ENCODE results near the gene ADCY3. TPM values are rescaled to one million over a fixed set of nuclear protein-coding genes. Genes with fewer than 3 reads are reported as not detected.
A peak's percentile ranks its signal among the peaks of the same experiment; 100 is the strongest.

The ADCY3 gene
- polyA plus RNA-seq, 1 donor = 23.5 TPM

- no peak for DNase-seq
These were observed 16.6 kb downstream of the ADCY3 start for GRCh38 chr2:24903161-24904103.

DNA sequence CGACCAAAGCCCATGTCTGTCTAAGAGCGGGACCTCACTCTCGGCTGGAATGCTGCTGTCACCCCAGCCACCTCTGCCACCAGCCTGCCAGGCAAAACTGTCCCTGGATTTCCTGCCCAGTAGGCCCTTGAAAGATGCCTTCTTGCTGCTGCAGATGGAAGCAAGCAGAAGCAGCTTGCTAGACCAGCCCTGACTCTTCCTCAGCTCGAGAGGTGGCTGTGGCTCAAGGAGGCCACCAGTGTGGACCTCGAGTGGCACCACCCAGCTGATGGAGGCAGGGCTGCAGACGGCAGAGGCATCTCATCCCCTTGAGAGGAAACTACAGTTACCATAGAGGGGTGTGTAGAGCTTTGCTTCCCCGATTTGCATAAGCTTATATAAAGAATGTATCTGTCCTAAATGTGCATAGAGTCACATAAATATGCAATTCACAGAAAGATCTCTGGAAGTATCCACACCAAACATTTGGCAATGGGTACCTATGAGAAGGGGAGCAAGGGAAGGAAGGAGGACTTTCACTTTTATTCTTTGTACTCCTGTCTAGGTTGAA lies 20.6 kb downstream of the ADCY3 start:
- no peak for DNase-seq

DNA sequence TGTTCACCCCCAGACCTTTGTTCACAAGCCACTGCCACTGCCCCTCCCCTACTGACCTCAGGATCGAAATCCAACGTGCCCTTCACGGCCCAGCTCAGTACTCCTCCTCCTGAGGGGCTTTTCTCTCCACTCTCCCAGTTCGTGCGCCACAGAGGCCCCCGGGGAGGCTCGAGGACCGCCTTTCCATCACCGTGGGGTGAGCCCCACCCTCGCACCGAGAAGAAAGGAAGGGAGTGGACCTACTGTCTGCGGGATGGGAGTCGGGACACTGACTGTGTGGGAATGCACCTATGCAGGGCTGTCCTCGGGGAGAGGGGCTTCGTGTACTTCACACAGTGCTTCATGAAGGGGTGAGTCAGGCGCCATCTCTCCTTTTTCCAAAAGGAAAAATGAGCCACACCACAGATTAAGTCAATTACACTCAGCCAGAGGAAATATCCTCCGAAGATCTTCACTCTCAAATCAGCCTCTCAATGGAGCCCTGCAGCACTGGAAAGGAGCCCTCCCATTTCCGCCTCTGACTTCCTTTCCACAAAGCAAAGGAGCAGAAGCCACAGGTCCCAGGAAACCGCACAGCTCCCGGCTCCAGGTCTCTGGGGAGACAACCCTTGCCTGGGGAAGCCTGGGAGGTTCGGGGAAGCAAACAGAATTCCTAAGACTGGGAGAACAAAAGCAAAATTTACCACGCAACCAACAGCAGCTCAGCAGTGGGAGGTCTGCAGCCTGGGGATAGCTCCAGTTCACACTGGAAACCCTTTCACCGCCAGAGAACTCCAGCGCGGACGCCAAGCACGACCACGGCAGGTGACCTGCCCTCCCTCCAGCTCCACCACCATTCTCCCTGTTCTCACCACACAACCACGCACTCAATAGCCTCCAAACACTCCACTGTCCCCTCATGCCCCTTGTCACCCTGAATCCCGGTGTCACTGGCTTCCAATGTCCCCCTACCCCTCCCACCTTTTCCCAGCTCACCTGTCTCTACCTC lies 21.6 kb downstream of the ADCY3 start:
- DNase-seq = no peak

GRCh38 chr2:24894750-24895149 lies 25.3 kb downstream of the ADCY3 start:
- no peak for DNase-seq

DNA sequence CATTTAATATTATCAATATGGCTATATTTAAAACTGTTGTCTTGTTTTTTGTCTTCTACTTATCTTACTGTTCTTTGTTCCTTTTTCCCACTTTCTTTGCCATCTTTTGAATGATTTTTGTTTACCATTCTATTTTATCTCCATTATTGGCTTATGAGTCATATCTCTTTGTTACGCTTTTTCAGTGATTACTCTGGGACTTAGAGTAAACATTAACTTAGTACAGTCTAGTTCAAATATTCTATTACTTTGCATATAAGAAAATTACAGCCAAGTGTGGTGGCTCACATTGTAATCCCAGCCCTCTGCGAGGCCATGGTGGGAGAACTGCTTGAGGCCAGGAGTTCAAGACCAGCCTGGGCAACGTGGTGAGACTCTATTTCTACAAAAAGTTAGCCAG lies 26.1 kb downstream of the ADCY3 start:
- no peak for DNase-seq

DNA sequence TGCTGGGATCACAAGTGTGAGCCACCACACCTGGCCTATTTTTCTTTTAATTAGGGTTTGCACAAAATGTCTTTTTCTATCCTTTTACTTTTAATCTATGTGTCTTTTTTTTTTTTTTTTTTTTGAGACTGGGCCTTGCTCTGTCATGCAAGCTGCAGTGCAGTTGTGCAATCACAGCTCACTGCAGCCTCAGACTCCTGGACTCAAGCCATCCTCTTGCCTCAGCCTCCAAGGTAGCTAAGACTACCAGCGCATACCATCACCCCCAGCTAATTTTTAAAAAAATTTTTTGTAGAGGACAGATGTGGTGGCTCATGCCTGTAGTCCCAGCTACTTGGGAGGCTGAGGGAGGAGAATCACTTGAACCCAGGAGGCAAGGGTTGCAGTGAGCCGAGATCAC lies 27.1 kb downstream of the ADCY3 start:
- no peak for DNase-seq

DNA sequence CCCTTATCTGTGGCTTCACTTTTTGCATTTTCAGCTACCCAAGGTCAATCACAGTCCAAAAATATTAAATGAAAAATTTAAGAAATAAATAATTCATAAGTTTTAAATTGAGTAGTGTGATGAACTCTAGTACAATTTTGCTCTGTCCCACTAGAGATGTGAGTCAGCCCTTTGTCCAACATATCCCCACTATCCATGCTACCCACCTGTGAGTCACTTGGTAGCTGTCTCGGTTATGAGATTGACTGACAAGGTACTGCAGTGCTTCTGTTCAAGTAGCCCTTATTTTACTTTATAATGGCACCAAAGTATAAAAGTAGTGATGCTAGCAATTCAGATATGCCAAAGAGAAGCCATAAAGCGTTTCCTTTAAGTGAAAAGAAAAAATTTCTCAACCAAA lies 28.8 kb downstream of the ADCY3 start:
- no peak for DNase-seq

- no peak for DNase-seq
These were observed 30.8 kb downstream of the ADCY3 start for GRCh38 chr2:24889221-24889620.

GRCh38 chr2:24888177-24888576 lies 31.9 kb downstream of the ADCY3 start:
- DNase-seq = no peak

DNA sequence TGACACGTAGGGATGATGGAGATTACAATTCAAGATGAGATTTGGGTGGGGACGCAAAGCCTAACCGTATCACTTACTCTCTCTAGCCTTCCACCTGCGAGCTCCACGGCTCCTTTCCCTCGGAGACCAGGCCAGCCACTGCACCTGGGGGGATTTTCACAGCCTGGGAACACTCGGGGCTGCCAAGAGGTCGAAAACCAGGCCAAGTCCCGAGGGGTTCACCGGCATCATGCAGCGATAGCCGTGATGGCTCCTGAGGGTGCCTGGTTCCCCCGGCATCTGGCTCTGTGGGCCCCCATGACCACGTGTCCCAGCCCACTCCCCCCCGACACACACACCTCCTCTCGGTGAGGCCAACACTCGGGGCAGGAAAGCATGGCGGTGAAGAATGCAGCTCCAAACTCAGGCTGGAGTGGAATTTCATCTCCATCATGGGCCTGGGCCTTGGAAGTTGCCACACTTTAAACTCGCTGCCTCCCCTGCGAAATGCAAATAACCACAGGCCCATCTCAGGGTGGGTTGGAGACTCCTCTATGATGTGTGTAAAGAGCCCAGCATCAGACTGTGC lies 32.6 kb downstream of the ADCY3 start:
- no peak for DNase-seq

- no peak for DNase-seq
These were observed 33.2 kb downstream of the ADCY3 start for GRCh38 chr2:24886691-24887304.

GRCh38 chr2:24886126-24886501 lies 33.9 kb downstream of the ADCY3 start:
- no peak for DNase-seq

DNA sequence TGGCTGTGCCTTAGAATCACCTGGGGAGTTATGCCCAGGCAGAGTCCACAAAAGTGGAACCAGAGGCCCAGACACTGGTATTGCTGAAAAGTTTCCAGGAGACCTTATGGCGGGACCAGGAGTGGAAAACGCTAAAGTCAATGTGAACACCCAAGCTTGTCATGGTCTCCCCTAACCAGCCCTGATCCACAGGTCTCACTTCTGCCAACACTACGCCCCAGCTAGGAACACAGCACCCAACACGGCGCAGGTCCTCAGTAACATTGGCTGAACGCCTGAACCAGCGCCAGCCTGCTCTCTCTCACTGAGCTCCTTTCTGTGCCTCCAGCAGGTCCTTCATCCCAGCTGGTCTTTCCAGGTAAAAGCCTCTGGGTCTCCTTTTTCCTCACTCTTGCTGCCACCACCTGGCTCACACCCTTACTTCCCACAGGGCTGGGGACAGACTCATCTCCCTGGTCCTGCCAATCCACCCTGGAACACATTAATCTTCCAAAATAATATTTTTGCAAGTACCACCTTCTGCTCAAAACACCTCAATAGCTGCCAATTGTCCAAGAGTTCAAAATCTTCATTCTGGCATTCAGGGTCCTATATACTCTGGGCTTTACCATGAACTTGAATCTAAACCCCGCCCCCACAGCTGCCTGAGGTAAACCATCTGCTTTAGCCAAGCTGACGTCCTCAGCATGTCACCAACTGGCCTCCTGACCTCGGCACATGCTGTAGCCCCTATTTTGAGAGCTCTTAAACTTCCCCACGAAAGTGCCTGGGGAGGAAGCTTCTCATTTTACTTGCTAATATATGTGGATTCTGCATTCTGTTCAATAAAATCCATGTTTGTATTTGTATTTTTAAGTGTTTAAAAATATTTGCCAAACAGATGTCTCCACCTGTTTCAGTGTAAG lies 34.6 kb downstream of the ADCY3 start:
- peak; percentile 40 for DNase-seq

GRCh38 chr2:24883946-24884345 lies 36.1 kb downstream of the ADCY3 start:
- DNase-seq = no peak

- DNase-seq = no peak
These were observed 38.4 kb downstream of the ADCY3 start for GRCh38 chr2:24881623-24882022.

DNA sequence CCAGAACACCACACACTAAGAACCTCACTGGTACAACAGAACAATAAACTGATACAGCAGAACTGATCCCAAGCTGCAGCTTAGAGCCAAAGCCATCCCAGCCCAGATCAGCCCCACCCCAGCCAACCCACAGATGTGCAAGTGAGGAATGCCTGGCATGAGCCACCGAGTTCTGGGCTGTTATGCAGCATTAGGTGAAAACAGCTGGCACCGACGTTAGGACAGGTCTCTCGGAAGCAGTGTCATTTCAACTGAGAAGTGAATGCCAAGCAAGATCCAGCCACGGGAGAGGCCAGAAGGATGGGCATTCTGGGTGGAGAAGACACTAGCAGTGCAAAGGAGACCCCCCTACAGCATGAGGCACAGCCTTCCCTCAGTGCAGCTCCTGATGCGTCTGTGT lies 38.9 kb downstream of the ADCY3 start:
- no peak for DNase-seq

- no peak for DNase-seq
These were observed 41.7 kb downstream of the ADCY3 start for GRCh38 chr2:24878341-24878740.

DNA sequence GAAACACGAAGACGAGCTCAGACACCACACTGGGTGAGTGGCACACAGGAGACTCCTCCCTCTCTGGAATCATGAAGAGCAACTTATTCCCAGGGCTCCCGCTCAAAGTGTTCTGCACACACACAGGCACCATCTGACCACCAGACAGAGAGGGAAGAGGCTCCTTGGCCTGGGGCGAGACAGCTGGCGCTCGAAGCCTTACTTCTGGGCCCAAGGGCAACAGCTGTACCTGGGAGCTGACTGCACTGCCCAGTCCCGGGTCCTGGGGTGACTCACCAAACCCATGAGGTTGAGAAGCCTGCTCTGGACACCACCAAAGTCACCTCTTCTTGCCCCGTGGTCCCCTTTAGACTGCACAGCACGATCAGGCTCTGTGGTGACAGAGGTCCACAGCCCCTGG lies 42.4 kb downstream of the ADCY3 start:
- no peak for DNase-seq

GRCh38 chr2:24877067-24877466 lies 43.0 kb downstream of the ADCY3 start:
- no peak for DNase-seq

- DNase-seq = no peak
These were observed 44.1 kb downstream of the ADCY3 start for GRCh38 chr2:24875901-24876300.

- no peak for DNase-seq
These were observed 44.8 kb downstream of the ADCY3 start for GRCh38 chr2:24875272-24875671.

All from hindlimb muscle (tissue), 1 donor.